Superior temporal gyrus (tissue), 1 donor: Measurements from ENCODE around the gene NDUFB8.
"Not testable (repeated sequence)": the region's sequence is repeated elsewhere in the genome, so short reads cannot be mapped to it uniquely, and the experiment has no call there.

Experiments used
- DNase-seq: peaks from one replicate; pipeline ENCODE4 v3.0.0-alpha.2; 2016; ENCODE audit errors: extremely low spot score

The NDUFB8 gene

DNA sequence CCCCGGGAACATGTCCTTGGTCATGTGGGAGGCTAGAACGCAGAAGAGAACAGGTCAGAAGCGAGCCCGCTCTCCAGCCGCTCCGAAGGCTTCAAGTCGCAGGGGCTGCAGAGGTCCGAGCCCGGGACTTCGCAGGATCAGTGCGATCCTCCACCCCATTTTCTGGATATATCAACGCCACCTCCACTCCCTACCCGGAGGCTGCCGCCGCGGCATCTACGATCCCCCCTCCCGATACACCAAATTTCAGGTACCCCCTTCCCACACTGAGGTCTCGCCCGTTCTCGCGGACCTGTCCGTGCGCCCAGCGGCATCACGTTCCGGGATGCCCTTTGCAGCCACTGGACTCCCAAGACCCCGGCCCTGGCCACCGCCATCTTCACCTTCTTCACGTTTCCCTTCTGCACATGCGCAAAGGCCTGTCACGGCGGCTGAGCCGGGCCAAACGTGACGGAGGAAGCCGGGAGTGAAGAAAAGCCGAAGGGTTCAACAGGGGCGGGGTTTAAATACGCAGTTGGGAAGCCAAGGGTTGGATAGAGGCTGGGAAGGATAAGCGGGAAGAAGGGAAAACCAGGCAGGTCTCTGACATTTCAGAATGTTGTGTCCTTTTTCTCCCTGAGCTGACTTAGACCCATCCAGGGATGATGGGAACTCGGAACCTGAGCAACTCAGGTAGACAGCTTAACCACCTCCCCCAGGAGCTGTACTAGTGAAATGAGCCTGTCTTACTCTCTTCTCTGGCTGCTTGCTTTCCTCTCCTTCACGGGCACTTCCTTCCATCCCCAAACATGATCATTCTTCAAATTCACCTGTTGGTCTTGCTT lies at the start of gene NDUFB8:
NDUFB8 (minus strand) TSS at position 397 of the 824 bp plus-strand sequence; CDS start at position 377, 20 bp downstream.
- peak; percentile 95 for DNase-seq

DNA sequence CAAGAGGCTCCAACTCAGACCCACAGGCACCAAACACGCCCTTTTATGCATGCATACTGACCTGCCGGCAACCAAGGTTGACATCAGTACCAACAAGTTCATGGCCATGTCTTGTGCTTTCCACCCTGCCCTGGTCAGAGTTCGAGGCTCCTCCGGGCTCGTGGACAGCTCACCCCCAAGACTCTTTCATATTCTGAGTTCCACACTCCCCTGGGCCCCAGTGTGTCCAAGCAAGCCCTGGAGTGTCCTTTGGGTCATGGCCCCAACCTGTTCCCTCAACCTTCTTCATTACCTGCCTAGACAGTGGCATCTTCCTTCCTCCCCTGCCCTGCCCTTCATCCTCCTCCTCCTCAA lies 46.6 kb upstream of the NDUFB8 start:
- no peak for DNase-seq

DNA sequence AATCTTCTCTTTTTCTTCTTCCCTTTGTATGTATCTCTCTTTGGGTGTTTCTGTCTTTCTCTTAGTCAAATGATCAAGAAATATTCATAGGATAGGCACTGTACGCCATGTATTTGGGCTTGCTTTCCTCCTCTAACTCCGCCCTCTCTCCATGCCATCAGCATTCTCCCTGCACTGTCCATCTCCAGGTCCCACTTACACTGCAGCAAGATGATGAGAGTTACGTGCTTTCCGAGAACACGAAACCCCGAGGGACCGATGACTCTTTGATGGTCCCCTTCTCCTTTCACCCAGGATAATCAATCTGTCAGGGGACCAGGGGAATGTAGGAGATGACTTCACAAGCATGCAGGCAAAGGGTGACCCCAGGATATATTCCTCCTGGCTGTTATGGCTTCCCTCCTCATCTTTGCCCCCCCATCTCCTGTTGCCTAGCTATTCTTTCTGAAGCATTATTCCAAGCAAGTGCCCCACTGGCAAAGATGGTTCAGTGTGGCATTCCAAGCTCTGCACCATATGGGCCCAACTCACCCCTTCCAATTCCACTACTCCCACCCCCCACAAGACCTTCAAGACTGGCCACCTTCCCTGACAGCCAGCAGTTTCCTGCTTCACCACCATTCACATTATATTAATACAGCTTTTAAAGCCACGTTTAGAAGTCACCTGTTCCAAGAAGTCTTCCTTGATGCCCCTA lies 46.1 kb upstream of the NDUFB8 start:
- no peak for DNase-seq

DNA sequence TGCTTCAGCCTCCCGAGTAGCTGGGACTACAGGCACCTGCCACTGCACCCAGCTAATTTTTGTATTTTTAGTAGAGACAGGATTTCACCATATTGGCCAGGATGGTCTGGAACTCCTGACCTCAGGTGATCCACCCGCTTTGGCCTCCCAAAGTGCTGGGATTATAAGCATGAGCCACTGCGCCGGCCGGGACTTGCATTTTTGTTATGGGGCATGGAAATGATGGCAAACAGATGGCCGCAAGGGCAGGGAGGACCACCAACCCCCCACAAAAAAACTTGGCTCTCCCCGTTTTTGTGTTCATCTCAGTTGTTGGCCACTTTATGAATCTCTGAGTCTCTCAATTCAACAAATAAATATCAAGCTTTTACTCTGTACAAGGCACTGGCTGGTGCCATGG lies 45.5 kb upstream of the NDUFB8 start:
- DNase-seq, result not testable (repeated sequence)

GRCh38 chr10:100571084-100571856 lies 41.6 kb upstream of the NDUFB8 start:
- no peak for DNase-seq

DNA sequence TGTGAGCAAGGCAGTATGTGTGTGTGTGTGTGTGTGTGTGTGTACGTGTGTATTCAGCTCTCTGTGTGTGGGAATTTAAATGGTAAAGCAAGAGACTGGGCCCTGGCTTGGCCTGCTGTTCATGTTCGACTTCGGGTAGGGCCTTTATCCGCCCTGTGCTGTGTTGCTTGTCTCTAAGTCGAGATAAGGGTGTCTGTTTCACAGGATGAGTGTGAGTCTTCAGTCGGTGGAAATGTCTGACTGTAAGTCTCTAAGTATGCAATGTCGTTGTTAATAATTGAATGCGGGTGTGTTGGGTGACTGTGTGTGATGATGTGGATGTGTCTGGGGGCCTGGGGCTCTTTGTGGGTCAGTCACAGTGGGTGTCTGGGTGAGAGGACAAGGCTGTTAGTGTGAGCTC lies 40.8 kb upstream of the NDUFB8 start:
- DNase-seq, result no peak

GRCh38 chr10:100569687-100570481 lies 40.2 kb upstream of the NDUFB8 start:
- DNase-seq, result no peak

GRCh38 chr10:100568912-100569311 lies 39.2 kb upstream of the NDUFB8 start:
- DNase-seq, result no peak

- DNase-seq, result no peak
These were observed 38.2 kb upstream of the NDUFB8 start for GRCh38 chr10:100567826-100568225.

DNA sequence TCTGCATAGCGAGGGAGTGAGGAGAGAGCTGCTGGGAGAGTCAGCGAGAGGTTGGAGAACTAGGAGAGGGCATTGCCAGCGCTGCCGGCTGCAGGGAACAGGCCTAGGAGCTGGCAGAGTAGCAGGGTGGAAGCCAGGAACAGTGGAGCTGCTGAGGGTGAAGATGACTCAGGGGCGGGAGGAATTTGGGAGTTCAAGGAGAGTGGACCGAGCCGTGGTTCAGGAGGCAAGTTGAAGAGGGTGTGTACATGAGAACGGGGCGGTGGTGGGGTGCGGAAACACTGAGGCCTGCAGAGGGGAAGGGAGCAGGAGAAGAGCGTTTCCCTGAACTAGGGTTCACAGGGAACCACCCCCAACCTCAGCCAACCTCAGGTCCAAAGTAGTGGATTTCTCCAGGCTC lies 37.6 kb upstream of the NDUFB8 start:
- DNase-seq, result no peak

- no peak for DNase-seq
These were observed 36.9 kb upstream of the NDUFB8 start for GRCh38 chr10:100566561-100566960.

DNA sequence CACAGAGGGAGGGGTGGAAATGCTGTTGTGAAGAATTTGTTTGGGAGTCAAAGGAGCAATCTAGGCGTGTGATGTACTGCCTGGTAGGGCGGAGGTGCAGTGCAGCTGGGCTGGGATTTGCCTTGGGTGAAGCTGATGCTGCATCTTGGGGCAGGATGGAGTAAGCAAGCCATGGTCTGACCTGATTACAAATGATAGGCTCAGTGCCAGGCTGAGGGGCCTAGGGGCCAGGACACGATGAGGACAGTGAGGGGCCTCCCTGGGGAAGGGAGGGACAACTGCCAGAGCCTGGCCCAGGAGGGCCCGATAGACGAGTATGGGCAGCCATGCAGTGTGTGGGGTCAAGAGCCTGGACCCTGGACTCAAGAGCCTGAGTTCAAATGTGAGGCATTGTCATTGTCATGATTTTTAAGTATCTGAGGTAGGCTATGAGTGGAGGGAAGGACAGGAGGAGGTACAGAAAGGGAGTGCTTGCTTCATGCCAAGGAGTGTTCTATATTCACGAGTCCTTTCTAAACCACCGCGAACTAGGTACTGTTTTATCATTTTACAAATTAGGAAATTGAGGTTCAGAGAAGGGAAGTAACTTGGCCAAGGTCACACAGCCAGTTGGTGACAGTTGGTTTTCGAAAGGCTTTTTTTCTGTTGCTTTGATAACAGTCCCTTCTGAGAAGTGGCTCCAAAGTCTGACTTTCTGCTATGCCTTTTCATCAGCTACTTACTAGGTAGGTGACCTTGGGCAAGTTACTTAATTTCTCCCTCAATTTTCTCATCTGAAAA lies 35.7 kb upstream of the NDUFB8 start:
- DNase-seq, result no peak

DNA sequence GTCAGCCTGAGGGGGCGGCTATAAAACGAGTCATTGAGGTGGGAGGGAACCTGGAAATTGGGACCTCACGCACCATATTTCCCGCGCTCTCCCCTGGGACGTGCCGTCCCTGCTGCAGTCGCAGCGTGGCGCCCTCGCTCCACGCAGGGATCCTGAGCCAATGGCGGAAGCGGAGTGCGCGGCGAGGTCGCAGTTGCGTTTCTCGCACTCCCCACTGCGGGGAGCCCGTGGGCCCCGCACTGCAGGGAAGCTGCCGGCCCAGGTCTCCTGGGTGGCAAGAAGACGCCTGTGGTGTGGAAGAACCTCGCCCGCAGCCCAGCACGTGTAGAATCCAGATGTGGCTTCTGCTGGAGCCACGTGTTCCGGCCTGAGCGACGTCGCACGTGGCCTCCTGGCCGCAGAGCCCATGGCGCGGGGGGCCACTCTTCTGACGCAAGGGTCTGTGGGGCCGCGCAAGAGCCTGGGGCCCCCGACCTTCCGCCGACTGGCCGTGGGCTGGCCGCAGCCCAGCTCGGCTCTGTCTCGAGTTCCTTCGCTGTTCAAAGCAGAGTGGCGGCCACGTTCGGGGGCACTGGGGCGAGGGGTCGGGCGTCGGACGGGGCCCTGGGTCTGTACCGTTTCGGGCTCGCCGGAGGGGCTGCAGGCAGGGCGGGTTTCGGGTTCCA lies 32.5 kb upstream of the NDUFB8 start:
- DNase-seq, result peak; percentile 71

DNA sequence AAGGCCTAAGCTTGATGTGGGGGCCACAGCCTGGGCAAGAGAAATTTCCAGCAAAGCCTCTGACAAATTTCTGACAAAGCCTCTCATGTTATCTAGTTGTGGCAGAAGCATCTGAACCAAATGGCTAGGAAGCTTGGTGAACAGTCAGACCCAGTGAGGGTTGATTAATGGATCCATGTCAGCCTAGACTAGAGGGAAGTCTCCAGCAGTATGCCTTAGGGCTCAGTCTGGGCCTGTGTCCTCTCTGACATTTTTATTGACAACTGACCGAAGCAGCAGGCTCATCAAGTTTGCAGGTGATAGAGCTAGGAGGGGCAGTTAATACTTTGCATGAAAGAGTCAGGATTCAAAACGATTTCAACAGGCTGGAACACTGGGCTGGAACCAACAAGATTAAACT lies 31.3 kb upstream of the NDUFB8 start:
- no peak for DNase-seq

- no peak for DNase-seq
These were observed 30.6 kb upstream of the NDUFB8 start for GRCh38 chr10:100560248-100560647.

DNA sequence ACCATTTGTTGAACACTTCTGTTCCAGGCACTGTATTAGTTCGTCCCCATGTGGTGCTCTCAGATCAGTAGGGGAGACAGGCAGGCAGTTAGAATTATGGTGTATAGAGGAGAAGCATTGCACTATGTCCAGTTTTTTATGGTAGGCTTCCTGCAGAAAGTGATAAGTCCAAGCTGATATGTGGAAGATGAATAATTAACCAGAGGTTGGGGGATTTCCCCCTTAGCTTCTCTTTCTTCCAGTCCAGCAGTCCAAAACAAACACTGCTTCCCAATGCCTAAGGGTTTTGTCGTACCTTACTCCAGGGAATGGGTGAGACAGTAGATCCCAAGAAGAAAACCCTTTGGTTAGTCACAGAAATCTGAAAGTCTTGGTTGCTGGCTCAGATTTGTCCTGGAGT lies 25.2 kb upstream of the NDUFB8 start:
- DNase-seq, result no peak

DNA sequence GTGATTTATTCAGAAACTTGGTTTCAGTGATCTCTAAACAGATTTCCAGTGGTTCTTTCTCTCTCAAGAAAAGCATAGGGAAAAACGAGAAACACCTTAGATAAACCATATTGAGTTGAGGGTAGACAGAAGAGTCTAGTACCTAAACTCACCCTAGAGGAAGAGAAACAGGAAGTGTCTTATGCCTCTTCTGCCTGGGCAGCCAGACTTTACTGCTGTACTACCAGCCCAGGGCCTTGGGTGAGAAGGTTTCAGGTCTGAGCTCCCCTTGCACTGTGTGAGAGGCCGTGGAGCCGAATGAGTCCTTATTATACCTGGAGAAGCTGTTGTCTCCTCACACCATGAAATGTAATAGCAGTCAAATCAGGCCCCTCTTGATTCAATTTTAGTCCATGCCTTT lies 24.3 kb upstream of the NDUFB8 start:
- no peak for DNase-seq

DNA sequence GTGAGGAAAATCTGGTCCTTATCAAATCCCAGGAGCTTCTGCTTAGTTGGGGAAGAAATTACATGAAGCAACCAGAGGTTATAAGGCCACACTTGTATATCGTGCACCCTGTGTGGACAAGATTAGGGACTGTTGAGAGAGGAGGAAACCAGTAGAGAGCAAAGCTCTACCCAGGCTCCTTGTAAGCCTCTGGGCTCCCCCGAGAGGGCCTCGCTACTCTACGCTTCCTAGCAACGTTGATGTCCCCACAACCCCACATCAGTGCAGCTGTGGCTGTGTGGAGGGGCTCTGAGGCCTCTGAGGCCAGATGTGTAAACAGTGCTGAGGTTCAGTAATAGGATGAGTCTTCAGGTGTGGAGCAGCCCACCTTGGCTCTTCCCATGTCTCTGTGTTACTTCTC lies 22.1 kb upstream of the NDUFB8 start:
- DNase-seq, result no peak

DNA sequence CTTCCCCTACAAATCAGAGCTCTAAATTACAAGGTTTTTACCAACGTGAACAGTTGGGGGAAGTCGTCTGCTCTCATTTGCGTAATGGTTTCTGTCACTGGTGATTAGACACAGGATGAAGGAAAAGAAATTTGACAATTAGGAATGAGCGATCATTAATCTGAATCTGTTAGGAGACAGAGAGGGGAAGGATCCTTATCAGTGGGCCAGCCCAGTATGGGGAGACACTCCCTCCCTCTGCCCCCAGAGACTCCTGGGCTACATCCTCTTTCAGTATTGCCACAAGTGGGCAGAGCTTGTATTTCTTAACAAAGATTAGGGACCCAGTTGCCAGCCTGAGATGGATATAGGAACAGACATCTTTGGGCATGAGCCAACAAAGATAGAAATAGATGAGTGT lies 21.5 kb upstream of the NDUFB8 start:
- DNase-seq, result no peak

DNA sequence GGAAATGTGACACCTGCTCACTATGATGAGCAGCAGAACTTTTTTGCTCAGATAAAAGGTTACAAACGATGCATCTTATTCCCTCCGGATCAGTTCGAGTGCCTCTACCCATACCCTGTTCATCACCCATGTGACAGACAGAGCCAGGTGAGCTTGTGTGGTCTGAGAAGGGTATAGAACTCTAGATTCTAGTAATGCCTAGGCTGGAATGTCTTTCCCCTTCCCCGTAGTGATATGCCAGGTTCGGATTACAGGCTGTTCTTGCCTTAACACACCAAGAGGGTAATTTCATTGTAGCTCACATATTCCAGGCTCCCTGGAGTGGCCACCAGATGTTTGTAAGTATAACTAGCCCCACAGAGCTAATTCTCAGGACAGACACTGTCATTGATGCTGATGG lies 15.3 kb upstream of the NDUFB8 start:
- no peak for DNase-seq
